22Rv1 (cell line): Measurements from ENCODE around the gene RARA.

Experiments used
- H3K27ac ChIP-seq: fragments of 450-650 bp; 2 replicates; pipeline ENCODE4 v1.5.1; 2017
- ZFX ChIP-seq: fragments of 450-650 bp; IDR thresholded peaks from 2 replicates; pipeline ENCODE4 v1.6.1; 2017; ENCODE audit warnings: antibody characterized with exemption, borderline replicate concordance
- TF ChIP-seq, protein P1 (sequence below): fragments of 450-650 bp; IDR thresholded peaks from 2 replicates; pipeline ENCODE4 v1.5.1; 2017; ENCODE audit warnings: mild to moderate bottlenecking

The RARA gene

DNA sequence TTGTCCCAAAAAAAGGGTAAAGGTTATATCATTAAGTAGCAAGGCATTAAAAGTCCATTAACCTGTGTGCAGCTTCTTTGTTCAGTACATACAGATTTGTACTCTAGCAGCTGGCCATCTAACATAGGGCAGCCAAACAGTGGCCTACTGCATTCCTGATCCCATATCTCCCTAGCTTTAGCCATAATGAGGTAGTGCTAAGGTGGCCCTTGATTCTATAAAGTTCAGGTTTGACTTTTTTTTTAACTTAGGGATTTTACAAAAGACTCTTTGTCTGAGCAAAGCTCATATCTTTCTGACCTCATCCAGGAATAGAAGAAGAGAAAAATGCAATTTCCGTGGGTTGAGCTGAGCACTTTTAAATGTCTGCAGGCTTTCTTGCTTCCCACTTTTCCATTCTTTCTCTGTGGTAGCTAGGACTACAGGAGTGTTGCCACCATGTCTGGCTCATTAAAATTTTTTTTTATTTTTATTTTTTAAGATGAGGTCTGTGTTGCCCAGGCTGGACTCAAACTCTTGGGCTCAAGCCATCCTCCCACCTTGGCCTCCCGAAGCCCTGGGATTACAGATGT lies 40.8 kb upstream of the RARA start:
- no peak overlapping the region for H3K27ac ChIP-seq
- TF ChIP-seq ZFX: no peak
- TF ChIP-seq, protein P1, sequence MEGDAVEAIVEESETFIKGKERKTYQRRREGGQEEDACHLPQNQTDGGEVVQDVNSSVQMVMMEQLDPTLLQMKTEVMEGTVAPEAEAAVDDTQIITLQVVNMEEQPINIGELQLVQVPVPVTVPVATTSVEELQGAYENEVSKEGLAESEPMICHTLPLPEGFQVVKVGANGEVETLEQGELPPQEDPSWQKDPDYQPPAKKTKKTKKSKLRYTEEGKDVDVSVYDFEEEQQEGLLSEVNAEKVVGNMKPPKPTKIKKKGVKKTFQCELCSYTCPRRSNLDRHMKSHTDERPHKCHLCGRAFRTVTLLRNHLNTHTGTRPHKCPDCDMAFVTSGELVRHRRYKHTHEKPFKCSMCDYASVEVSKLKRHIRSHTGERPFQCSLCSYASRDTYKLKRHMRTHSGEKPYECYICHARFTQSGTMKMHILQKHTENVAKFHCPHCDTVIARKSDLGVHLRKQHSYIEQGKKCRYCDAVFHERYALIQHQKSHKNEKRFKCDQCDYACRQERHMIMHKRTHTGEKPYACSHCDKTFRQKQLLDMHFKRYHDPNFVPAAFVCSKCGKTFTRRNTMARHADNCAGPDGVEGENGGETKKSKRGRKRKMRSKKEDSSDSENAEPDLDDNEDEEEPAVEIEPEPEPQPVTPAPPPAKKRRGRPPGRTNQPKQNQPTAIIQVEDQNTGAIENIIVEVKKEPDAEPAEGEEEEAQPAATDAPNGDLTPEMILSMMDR: no peak

GRCh38 chr17:40278414-40278813 lies 30.6 kb upstream of the RARA start:
- TF ChIP-seq, protein P1: no peak
- TF ChIP-seq ZFX: no peak
- H3K27ac ChIP-seq: no peak overlapping the region

GRCh38 chr17:40279402-40279801 lies 29.6 kb upstream of the RARA start:
- H3K27ac ChIP-seq: no peak overlapping the region
- TF ChIP-seq, protein P1: no peak
- TF ChIP-seq ZFX: no peak

DNA sequence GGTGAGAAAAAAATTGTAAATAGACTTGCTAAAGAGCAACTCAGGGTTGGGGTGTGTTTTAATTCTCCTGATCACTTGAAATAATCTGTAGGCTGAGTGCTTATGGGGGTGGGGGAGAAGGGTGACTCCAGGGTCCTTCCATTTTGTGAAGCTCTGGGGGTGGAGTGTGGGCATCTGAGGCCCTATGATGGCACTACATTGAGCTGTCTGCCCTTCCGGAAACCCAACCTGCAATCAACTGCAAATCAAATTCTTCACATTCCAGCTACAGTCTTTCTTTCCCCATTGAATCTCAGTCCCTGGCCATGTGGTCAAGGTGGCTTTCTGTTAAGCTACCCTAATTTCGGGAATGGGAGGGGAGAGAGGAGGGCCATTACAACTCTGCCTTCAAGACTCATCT lies 27.3 kb upstream of the RARA start:
- H3K27ac ChIP-seq: no peak overlapping the region
- no peak for TF ChIP-seq ZFX
- TF ChIP-seq, protein P1: no peak

- peak overlapping the region; percentile 69 for H3K27ac ChIP-seq
- TF ChIP-seq ZFX: no peak
- TF ChIP-seq, protein P1: no peak
Measured at GRCh38 chr17:40283662-40284061, 25.3 kb upstream of the RARA start.

GRCh38 chr17:40284085-40284713 lies 24.8 kb upstream of the RARA start:
- peak overlapping the region; percentile 69 for H3K27ac ChIP-seq
- TF ChIP-seq, protein P1: peak; percentile 20; the same call in 1 of the 2 replicates
- TF ChIP-seq ZFX: no peak

- TF ChIP-seq ZFX: no peak
- TF ChIP-seq, protein P1: no peak
- no peak overlapping the region for H3K27ac ChIP-seq
Measured at GRCh38 chr17:40286473-40286872, 22.5 kb upstream of the RARA start.
